CD14-positive monocyte (primary cell): ENCODE results near the gene GYPC. TPM values are rescaled to one million over a fixed set of nuclear protein-coding genes. Genes with fewer than 3 reads are reported as not detected.

Experiments
- DNase-seq, 3 donors: peaks; one replicate each; pipeline ENCODE4 v3.0.0-alpha.2; 2011 to 2022
- H2AFZ ChIP-seq: 2 replicates; pipeline ENCODE4 v1.6.0; 2012; ENCODE audit warnings: mild to moderate bottlenecking, low read depth, low read length, inconsistent platforms; ENCODE audit not compliant: insufficient read depth, poor library complexity, severe bottlenecking
- H3K27ac ChIP-seq, 2 donors: 1 replicate in 1 of 2; 2 replicates in 1 of 2; pipeline ENCODE4 v1.5.1; 2012 to 2013; ENCODE audit warnings: low read length in 2 of 2, control low read depth in 1 of 2, inconsistent platforms in 1 of 2, low read depth in 1 of 2, mild to moderate bottlenecking in 1 of 2
- H3K27me3 ChIP-seq, 2 donors: one replicate each; pipeline versions ENCODE4 v1.6.0 to v1.6.1; 2011 to 2013; ENCODE audit warnings: low read length in 2 of 2; ENCODE audit not compliant: control insufficient read depth in 2 of 2, insufficient read depth in 2 of 2
- H3K36me3 ChIP-seq, 2 donors: replicated peaks in 1 of 2; 1 replicate in 1 of 2; 2 replicates in 1 of 2; pipeline versions ENCODE4 v1.5.1 to v1.6.1; 2012 to 2013; ENCODE audit warnings: low read length in 2 of 2, control low read depth in 1 of 2, inconsistent platforms in 1 of 2, mild to moderate bottlenecking in 1 of 2; ENCODE audit not compliant: insufficient read depth in 2 of 2, control insufficient read depth in 1 of 2
- H3K4me1 ChIP-seq, 2 donors: 1 replicate in 1 of 2; 2 replicates in 1 of 2; pipeline versions ENCODE4 v1.5.1 to v1.6.1; 2012 to 2013; ENCODE audit warnings: low read length in 2 of 2, control low read depth in 1 of 2, inconsistent platforms in 1 of 2, mild to moderate bottlenecking in 1 of 2, moderate library complexity in 1 of 2; ENCODE audit not compliant: insufficient read depth in 2 of 2, control insufficient read depth in 1 of 2
- H3K4me2 ChIP-seq: replicated peaks from 2 replicates; pipeline ENCODE3; 2012; ENCODE audit warnings: low read length, moderate library complexity, mild to moderate bottlenecking; ENCODE audit not compliant: poor library complexity, severe bottlenecking; ENCODE audit errors: extremely low read depth
- H3K4me3 ChIP-seq, 3 experiments: fragments of 200-600 bp in 1 of 3; sonication (generic) in 1 of 3; replicated peaks in 1 of 3; 1 replicate in 2 of 3; 2 replicates in 1 of 3; pipeline ENCODE4 v1.5.1; 2011 to 2013; ENCODE audit warnings: low read length in 3 of 3, mild to moderate bottlenecking in 3 of 3, control low read depth in 2 of 3, low read depth in 2 of 3, inconsistent platforms in 1 of 3, moderate library complexity in 1 of 3
- H3K79me2 ChIP-seq: 2 replicates; pipeline ENCODE4 v1.6.0; 2012; ENCODE audit warnings: mild to moderate bottlenecking, control low read depth, inconsistent platforms, low read length, moderate library complexity; ENCODE audit not compliant: insufficient read depth
- H3K9ac ChIP-seq: 2 replicates; pipeline ENCODE4 v1.6.0; 2017; ENCODE audit warnings: low read length, mild to moderate bottlenecking; ENCODE audit not compliant: insufficient read depth, poor library complexity, severe bottlenecking
- H3K9me3 ChIP-seq, 2 donors: replicated peaks in 1 of 2; 1 replicate in 1 of 2; 2 replicates in 1 of 2; pipeline versions ENCODE4 v1.5.1 to v1.6.1; 2012 to 2013; ENCODE audit warnings: low read length in 2 of 2, control low read depth in 1 of 2; ENCODE audit not compliant: control insufficient read depth in 1 of 2, insufficient read depth in 1 of 2
- H4K20me1 ChIP-seq: 2 replicates; pipeline ENCODE4 v1.6.0; 2012; ENCODE audit warnings: mild to moderate bottlenecking, low read length, control low read depth, moderate library complexity; ENCODE audit not compliant: insufficient read depth
- H3K27ac Mint-ChIP-seq, 7 donors: one replicate each; pipeline ENCODE4 v1.8.0; 2020; ENCODE audit warnings: mild to moderate bottlenecking in 7 of 7, mixed read lengths in 7 of 7, moderate library complexity in 6 of 7, inconsistent platforms in 2 of 7
- H3K27me3 Mint-ChIP-seq, 3 donors: one replicate each; pipeline ENCODE4 v1.8.0; 2021 to 2022; ENCODE audit warnings: low read depth in 3 of 3, mild to moderate bottlenecking in 3 of 3, mixed read lengths in 3 of 3, moderate library complexity in 3 of 3, inconsistent platforms in 1 of 3
- H3K36me3 Mint-ChIP-seq, 2 donors: one replicate each; pipeline ENCODE4 v1.8.0; 2020; ENCODE audit warnings: mixed read lengths in 2 of 2, inconsistent platforms in 1 of 2, mild to moderate bottlenecking in 1 of 2
- H3K4me1 Mint-ChIP-seq: one replicate; pipeline ENCODE4 v1.8.0; 2020; ENCODE audit warnings: mild to moderate bottlenecking, mixed read lengths
- H3K4me3 Mint-ChIP-seq, 2 donors: one replicate each; pipeline ENCODE4 v1.8.0; 2020; ENCODE audit warnings: mild to moderate bottlenecking in 2 of 2, mixed read lengths in 2 of 2, moderate library complexity in 1 of 2
- H3K9me3 Mint-ChIP-seq, 7 donors: one replicate each; pipeline ENCODE4 v1.8.0; 2020 to 2022; ENCODE audit warnings: mixed read lengths in 7 of 7, mild to moderate bottlenecking in 6 of 7, moderate library complexity in 6 of 7, inconsistent platforms in 2 of 7
- CTCF ChIP-seq: fragments of 200-600 bp; IDR thresholded peaks from one replicate; pipeline ENCODE4 v1.8.0; 2022; ENCODE audit warnings: antibody characterized with exemption, mild to moderate bottlenecking
- WGBS: methylation state at CpG from one replicate; pipeline ENCODE4 v1.1.5; 2013; ENCODE audit warnings: missing lambda C conversion rate; ENCODE audit not compliant: insufficient coverage; 5-methylcytosine and 5-hydroxymethylcytosine counted together
- intact Hi-C, 2 donors: fragments of 100-400 bp; cut with micrococcal nuclease; formaldehyde crosslinking; loops; one replicate each; pipeline versions ENCODE4 v1.15.0 to v1.15.1; 2023
- polyA plus RNA-seq, 3 donors: library from polyadenylated mRNA; depleted of rRNA in 1 of 3; unstranded in 2 of 3; stranded (reverse) in 1 of 3; fragments of 300-500 nt in 2 of 3; fragments of >200 nt in 1 of 3; fragmentation: Illumina TruSeq in 2 of 3; gene quantifications; 1 replicate in 2 of 3; 2 replicates in 1 of 3; pipeline ENCODE4 v1.2.3, GENCODE V29; 2012 to 2021

GYPC gene
- polyA plus RNA-seq, 3 donors: 20.0 to 36.1 (median 21.7) TPM

GRCh38 chr2:126704434-126705160 is 48.6 kb downstream of the GYPC start:
- Mint-ChIP-seq H3K4me1 (peaks cover 3% of the 10 kb centered on the region), H3K36me3 (peaks cover 0 to 2% of the 10 kb centered on the region in 2 donors), H3K4me3 (no peak overlapping the region), H3K27ac (no peak overlapping the region), H3K9me3 (peaks cover 0 to 2% (median 0%) of the 10 kb centered on the region in 7 donors), H3K27me3 (peaks cover 1 to 3% (median 2%) of the 10 kb centered on the region in 3 donors)
- intact Hi-C loops: no loop called here
- no peaks in the 10 kb centered on the region for H3K79me2 ChIP-seq
- TF ChIP-seq CTCF: no peak
- no peak overlapping the region for H3K27ac ChIP-seq
- no peak overlapping the region for H3K9ac ChIP-seq
- H3K36me3 ChIP-seq: no peaks in the 10 kb centered on the region
- WGBS: 100% methylated on average over 2 of the region's 2 CpGs
- H4K20me1 ChIP-seq: no peaks in the 10 kb centered on the region
- DNase-seq: no peak
- no peaks in the 10 kb centered on the region for H3K9me3 ChIP-seq
- H3K4me1 ChIP-seq: no peaks in the 10 kb centered on the region
- no peak overlapping the region for H3K4me2 ChIP-seq
- H3K27me3 ChIP-seq: no peaks in the 10 kb centered on the region
- no peak overlapping the region for H2AFZ ChIP-seq
- H3K4me3 ChIP-seq: no peak overlapping the region

GRCh38 chr2:126707191-126707590 is 51.2 kb downstream of the GYPC start:
- Histone ChIP-seq H3K4me2 (no peak overlapping the region), H3K9me3 (no peaks in the 10 kb centered on the region), H3K9ac (no peak overlapping the region), H3K36me3 (no peaks in the 10 kb centered on the region), H3K4me1 (no peaks in the 10 kb centered on the region), H4K20me1 (no peaks in the 10 kb centered on the region), H2AFZ (no peak overlapping the region), H3K27ac (no peak overlapping the region), H3K79me2 (no peaks in the 10 kb centered on the region), H3K4me3 (no peak overlapping the region), H3K27me3 (no peaks in the 10 kb centered on the region)
- no peak for DNase-seq
- Mint-ChIP-seq H3K27me3 (peaks cover 1 to 3% (median 2%) of the 10 kb centered on the region in 3 donors), H3K36me3 (no peaks in the 10 kb centered on the region), H3K9me3 (peaks cover 0 to 3% (median 0%) of the 10 kb centered on the region in 7 donors), H3K27ac (peak overlapping the region in 1 of 7 donors; percentile 41), H3K4me1 (no peaks in the 10 kb centered on the region), H3K4me3 (no peak overlapping the region)
- no CpG with 5 or more reads among the region's 1 CpG for WGBS
- TF ChIP-seq CTCF: no peak
- intact Hi-C loops: no loop called here
